Fibroblast of peridontal ligament (primary cell): ENCODE measurements around the gene TOP3B.

Source experiments
- DNase-seq: peaks from one replicate; pipeline ENCODE4 v3.0.0-alpha.2; 2010; ENCODE audit errors: extremely low read depth

TOP3B gene

GRCh38 chr22:21978564-21979386, 3.8 kb downstream of the TOP3B start:
- DNase-seq: no peak

GRCh38 chr22:21977814-21978213, 4.8 kb downstream of the TOP3B start:
- no peak for DNase-seq

- DNase-seq: no peak
Measured at GRCh38 chr22:21975854-21976345, 6.7 kb downstream of the TOP3B start.

GRCh38 chr22:21975273-21975672, 7.3 kb downstream of the TOP3B start:
- DNase-seq: no peak

- no peak for DNase-seq
Measured at GRCh38 chr22:21974058-21974649, 8.4 kb downstream of the TOP3B start.

- DNase-seq: no peak
Measured at GRCh38 chr22:21972806-21973205, 9.8 kb downstream of the TOP3B start.

GRCh38 chr22:21972293-21972779, 10.3 kb downstream of the TOP3B start:
- peak; percentile 26 for DNase-seq

GRCh38 chr22:21971858-21972275, 10.7 kb downstream of the TOP3B start:
- DNase-seq: no peak

GRCh38 chr22:21970800-21971617, 11.6 kb downstream of the TOP3B start:
- no peak for DNase-seq

- no peak for DNase-seq
Measured at GRCh38 chr22:21970037-21970799, 12.4 kb downstream of the TOP3B start.

GRCh38 chr22:21968452-21969129, 14.0 kb downstream of the TOP3B start:
- no peak for DNase-seq

- no peak for DNase-seq
Measured at GRCh38 chr22:21967693-21968271, 14.8 kb downstream of the TOP3B start.

- DNase-seq: no peak
Measured at GRCh38 chr22:21966643-21967516, 15.7 kb downstream of the TOP3B start.

GRCh38 chr22:21965762-21966288, 16.8 kb downstream of the TOP3B start:
- DNase-seq: no peak

- DNase-seq: no peak
Measured at GRCh38 chr22:21964918-21965484, 17.6 kb downstream of the TOP3B start.

- no peak for DNase-seq
Measured at GRCh38 chr22:21964234-21964633, 18.4 kb downstream of the TOP3B start.

- DNase-seq: no peak
Measured at GRCh38 chr22:21963790-21964211, 18.8 kb downstream of the TOP3B start.

GRCh38 chr22:21963286-21963685, 19.3 kb downstream of the TOP3B start:
- DNase-seq: no peak

GRCh38 chr22:21962655-21962949, 20.0 kb downstream of the TOP3B start:
- no peak for DNase-seq
